ENCODE results near the gene SLC10A7.

The SLC10A7 gene

GRCh38 chr4:146495269-146495668 is 26.5 kb downstream of the SLC10A7 start:
- no peak for DNase-seq (ENCODE audit: low spot score)

DNA sequence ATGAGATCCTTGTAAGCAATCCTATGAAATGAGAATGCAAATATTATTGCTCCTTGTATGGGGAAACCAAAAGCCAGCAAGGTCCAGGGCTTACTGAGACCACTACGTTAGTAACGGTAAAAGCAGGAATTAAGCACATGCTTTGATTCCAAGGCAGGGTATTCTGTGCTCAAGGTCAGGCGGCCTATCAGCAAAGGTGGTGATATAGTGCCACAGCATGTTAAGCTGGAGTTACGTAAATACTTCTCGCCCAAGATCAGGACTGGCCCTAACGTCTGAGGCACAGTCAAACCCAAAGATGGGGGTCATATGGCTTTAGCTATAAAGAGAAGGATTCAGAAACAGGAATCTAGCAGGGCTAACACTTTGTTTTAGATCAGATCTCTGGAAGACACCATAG is 27.6 kb downstream of the SLC10A7 start:
- no peak for DNase-seq (ENCODE audit: low spot score)

DNA sequence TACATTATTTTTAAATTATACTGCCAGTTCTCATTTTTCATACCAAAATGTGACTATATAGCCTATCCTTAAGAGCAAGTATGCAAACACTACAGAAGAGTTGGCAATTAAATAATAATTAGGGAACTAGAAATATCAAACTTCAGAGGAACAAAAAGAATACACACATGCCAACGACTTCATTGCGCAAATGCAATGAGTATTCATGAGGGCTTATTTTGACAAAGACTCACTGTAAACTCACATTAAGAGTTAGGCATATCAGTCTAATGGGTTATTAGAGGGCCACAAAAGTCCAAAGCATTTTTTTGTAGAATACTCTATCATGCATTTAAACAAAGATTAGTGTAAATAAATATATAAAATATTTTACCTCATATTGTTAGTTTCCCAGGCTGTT is 31.6 kb downstream of the SLC10A7 start:
- no peak for DNase-seq (ENCODE audit: low spot score)

DNA sequence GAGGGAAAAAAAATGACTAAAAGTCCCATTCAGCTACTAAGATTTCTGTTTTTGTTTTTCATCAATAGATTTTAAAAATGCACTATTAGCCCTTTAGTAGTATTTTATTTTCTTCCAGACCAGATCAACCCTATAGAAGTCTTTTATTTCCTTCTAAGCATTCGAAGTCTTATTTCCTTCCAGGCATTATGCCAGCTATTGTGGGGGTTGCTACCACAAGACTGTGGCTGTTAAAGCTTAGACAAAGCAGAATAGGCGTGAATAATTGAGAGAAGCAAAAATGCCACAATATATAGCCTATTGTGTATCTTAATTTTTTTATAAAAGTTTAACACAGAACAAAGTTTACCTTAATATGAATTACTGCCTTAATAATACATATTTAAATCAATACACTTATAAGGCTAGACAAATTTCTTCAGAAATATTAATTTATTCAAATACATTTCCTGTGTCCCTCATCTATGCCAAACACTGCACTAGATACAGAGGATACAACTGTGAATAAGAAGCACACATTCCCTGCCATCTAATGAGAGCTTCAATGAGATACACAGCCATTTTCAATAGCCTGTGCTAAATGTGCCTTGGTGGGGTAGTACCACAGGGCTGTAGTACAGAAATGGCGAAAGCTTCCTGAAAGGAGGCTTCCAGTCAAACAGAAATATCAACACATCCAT is 33.1 kb downstream of the SLC10A7 start:
- DNase-seq (ENCODE audit: low spot score) = no peak

DNA sequence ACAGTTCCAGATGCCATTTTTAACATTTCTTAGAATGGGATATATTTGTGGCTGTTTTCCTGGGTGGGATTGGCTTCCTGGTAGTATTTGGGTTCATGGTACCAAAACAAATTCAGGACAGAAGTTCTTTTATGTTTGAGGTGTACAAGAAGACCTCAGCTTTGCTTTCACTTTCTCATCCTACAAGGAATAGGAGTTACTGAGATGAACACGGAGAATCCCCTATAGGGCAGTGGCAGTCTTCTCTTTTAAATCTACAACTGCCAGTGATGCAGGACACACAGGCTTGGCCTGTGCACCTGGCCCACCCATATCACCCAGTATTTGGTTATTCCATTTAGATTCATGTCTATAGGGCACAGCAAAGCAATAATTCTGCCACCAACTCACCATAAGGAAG is 35.2 kb downstream of the SLC10A7 start:
- no peak for DNase-seq (ENCODE audit: low spot score)

DNA sequence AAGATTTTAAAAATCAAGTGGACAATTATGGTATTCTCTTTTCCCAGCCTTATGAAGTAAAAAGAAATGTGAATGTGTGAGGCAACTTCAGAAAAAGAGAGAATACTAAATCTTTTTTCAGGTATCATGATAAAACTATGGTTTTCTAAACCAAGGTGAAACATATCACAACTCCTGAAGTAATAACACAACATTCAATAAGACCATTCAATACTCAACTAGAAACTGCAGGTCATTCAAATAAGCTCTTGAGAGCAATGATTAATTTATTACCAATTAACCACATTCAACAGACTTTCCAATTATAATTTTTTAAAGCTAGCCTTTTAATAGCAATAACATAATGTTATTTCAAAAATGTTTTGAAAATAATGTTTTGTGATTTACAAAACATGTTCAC is 35.8 kb downstream of the SLC10A7 start:
- no peak for DNase-seq (ENCODE audit: low spot score)

GRCh38 chr4:146482788-146483187 is 39.0 kb downstream of the SLC10A7 start:
- no peak for DNase-seq (ENCODE audit: low spot score)

DNA sequence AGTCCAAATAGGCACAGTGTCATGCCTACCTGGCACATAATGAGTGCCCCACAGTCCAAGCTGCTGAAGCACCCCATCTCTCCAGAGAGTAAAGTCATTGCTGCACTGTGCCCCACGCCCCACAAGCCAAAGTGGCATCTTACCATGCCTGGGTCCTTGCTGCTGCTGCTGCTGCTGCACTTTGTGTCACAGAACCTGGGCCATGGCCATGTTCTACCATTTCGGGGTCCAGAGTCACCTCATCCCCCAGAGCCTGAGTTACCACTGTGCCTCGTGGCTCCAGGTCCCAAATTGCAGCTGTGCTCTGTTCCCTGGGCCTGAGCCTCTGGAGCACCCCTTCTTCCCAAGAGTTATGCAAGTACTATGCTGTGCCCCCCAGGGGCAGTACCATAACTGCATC is 40.5 kb downstream of the SLC10A7 start:
- DNase-seq (ENCODE audit: low spot score) = no peak

- DNase-seq (ENCODE audit: low spot score) = no peak
These were observed 43.7 kb downstream of the SLC10A7 start for GRCh38 chr4:146478009-146478408.

DNA sequence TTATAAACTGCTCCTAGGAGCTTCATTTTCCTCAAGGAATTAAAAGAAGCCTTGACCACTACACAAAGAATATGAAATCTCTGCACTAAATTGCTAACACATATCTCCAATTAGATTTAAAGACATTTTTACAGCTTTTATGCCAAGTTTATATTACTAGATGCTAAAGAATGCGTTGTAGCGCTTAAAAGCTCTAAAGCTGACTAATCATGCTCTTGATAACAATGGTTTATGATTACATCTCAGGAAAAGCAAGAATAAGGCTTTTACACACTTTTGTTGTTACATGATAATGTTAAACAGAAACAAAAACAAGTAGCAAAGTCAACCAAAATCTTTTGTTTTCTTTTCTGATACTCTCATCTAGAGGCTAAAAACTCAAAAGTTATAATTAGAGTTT is 44.7 kb downstream of the SLC10A7 start:
- no peak for DNase-seq (ENCODE audit: low spot score)

DNA sequence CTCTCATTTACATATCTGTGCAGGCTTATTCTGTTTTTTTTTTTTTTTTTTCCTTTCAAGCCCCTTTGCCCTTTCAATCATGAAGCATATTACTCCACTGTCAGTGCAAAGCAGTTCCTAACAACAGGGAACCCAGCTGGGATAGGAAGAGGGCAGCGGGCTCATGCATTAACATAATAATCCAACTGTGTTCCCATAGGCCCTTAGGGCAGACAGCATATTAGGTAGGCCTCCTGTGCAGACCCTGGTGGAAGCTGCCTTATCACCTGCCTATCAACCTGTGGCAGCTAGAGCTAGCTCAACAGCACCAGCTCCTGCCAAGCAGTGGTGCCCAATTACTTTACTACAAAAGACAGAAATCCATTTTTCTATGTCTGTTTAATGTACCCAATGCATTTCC is 49.3 kb downstream of the SLC10A7 start:
- DNase-seq (ENCODE audit: low spot score) = no peak

- no peak for DNase-seq (ENCODE audit: low spot score)
These were observed 51.1 kb downstream of the SLC10A7 start for GRCh38 chr4:146470604-146471003.

DNA sequence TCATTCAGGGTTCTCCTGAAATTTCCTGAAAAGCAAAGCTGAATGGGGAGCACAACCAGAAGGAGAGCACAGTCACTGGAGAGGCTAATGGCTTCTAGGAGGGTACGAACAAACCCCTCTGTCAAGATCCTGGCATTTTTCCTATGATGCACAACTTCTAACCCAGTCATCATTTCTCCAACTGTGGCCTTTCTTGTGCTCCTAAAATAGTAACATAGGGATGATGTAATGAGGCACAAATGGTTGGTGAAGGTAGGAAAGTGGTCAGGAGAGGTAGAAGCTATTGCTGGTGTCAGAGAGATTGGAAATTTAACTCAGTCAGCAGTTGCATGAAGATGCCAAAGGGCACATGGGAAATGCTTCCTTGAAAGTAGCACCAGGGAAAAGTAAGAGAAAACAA is 52.7 kb downstream of the SLC10A7 start:
- no peak for DNase-seq (ENCODE audit: low spot score)

DNA sequence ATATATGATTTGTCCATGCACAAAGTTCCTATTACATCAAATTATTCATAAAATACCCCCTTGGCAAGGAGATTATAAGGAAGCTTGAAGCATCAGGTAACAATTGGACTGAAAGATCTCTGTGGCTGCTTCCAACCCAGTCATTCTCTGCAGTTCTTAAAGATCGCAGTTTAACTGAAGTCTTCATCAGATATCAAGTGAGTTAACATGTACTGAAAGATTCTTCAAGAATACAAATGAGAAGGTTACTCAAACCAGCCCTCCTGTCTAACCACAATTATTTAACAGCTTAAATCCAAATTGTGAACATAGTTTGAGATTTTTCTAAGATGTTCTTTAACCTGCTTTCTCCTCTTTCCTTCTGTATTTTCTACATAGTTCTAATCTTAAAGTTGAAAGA is 56.1 kb downstream of the SLC10A7 start:
- DNase-seq (ENCODE audit: low spot score) = no peak

DNA sequence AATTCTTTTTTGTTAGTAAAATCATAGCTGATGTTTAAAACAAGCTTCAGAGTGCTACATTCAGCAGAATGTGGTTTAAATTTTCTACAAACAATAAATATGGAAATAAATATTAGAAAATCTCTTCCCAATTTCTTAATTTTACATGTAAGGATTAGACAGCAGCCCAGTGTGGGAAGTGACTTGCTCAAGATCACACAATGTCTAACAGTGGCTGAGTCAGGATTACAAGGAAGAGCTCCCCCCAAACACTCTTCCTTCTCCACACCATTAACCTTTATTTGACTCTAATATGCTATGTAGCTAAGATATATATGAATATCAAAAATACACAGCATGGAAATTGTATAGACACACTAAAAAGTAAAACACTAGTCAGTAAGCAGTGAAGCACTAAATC is 59.5 kb downstream of the SLC10A7 start:
- DNase-seq (ENCODE audit: low spot score) = no peak

GRCh38 chr4:146458594-146458993 is 63.1 kb downstream of the SLC10A7 start:
- DNase-seq (ENCODE audit: low spot score) = no peak

DNA sequence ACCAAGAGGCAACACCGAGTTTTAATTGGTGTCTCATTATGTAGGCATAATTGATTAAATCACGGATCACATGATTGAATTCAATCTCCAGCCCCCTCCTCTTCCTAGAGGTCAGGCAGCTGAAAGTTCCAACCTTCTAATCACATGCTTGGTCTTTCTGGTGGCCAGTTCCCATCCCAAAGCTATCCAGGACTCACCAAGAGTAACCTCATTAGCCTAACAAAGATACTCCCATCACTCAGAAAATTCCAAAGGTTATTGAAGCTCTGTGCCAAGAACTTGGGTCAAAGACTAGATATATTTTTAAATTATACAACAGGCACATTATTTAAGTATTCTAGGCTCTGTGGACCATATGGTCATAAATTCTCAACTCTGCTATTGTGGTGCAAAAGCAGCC is 65.1 kb downstream of the SLC10A7 start:
- DNase-seq (ENCODE audit: low spot score) = no peak

- no peak for DNase-seq (ENCODE audit: low spot score)
These were observed 68.4 kb downstream of the SLC10A7 start for GRCh38 chr4:146453181-146453807.

DNA sequence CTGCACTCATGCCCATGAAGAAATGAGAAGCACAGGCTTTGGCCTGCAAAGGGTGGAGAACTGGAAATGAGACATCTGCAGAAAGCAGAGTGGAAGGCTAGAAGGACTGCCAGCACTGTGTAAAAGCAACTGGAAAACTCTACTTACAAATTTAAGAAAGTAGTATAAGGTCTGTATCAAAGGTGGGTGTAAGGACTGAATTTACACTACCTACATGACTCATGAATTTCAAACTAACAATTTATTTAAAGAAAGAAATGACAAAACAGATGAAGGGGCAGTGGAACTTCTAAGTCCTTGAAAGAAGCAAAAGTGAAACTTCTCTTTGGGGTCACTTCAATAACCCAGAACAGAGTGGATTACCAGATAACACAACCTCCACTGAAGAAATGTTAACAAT is 71.2 kb downstream of the SLC10A7 start:
- no peak for DNase-seq (ENCODE audit: low spot score)

- DNase-seq (ENCODE audit: low spot score) = no peak
These were observed 75.2 kb downstream of the SLC10A7 start for GRCh38 chr4:146446555-146446954.

- DNase-seq (ENCODE audit: low spot score) = no peak
These were observed 76.3 kb downstream of the SLC10A7 start for GRCh38 chr4:146445198-146446150.

DNA sequence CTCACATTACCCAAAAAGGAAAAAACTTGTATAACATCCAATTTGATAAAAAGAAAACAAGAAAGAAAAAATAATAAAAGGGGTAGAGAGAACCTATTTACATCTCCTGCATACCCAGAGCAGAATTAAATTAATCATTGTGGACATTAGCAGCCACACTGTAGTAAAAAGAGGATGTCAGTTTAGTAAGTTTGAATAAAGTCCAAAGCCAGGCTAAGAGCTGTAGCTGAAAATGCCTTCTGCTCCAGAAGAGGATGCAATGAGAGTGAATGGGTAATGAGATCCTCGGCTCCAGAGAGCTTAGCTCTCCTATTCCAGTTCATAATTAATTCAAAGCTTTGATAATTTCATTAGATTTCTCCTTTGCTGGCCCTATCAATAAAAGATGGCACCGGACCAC is 78.2 kb downstream of the SLC10A7 start:
- DNase-seq (ENCODE audit: low spot score) = no peak

DNA sequence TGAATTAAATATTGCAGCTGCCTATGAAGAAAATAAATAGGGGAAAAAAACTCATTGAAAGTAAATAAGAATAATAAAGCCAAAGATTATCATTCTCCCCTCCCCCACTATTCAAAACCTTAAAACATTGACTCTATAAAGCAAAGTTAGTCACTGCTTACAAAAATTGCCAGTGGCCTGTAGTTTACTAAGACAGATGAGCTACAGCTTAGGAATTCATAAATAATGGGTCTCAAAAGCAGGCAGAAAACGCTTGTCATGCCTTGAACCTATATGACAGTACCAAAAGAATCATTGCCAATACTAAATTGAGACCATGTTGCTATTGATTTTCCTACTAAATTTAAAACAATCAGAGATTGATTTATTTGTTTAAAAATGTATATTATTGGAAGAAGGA is 78.9 kb downstream of the SLC10A7 start:
- no peak for DNase-seq (ENCODE audit: low spot score)
